Panc1 (cell line): ENCODE data around the gene CSTPP1. TPM values are rescaled to one million over a fixed set of nuclear protein-coding genes. Genes with fewer than 3 reads are reported as not detected.
"Not testable (repeated sequence)": the region's sequence is repeated elsewhere in the genome, so short reads cannot be mapped to it uniquely, and the experiment has no call there.

Experiments used
- ATAC-seq: fragments of 200-7000 bp; cut with Tn5 transposase; 2 replicates; pipeline ENCODE4 v1.9.1; 2020; ENCODE audit warnings: mild to moderate bottlenecking, moderate library complexity
- BruUV-seq: library from RNA; stranded (reverse); fragments of 400-500 nt; replicated peaks from 2 replicates; lab custom pipeline; 2021; lab: Mats Ljungman, UMichigan
- CTCF ChIA-PET: fragments of 300-600 bp; sonication (Branson Sonifier 250); formaldehyde crosslinking; loops from one replicate; lab custom pipeline; 2022; ENCODE audit warnings: antibody characterized with exemption; lab: Charles Lee
- POLR2A ChIA-PET: fragments of 300-600 bp; sonication (Branson Sonifier 250); formaldehyde crosslinking; loops from one replicate; lab custom pipeline; 2022; ENCODE audit warnings: antibody characterized with exemption; lab: Charles Lee
- DNase-seq: peaks from one replicate; pipeline ENCODE4 v3.0.0-alpha.2; 2010; ENCODE audit warnings: low read depth, low spot score
- H3K27ac ChIP-seq: 2 replicates; pipeline ENCODE4 v1.5.1; 2011; ENCODE audit warnings: mild to moderate bottlenecking, low read length, inconsistent platforms
- H3K27me3 ChIP-seq: fragments of 200-500 bp; sonication (Bioruptor generic); 2 replicates; pipeline ENCODE4 v1.6.0; 2014; ENCODE audit warnings: low read length, inconsistent platforms; ENCODE audit not compliant: control insufficient read depth, insufficient read depth
- H3K36me3 ChIP-seq: fragments of 200-500 bp; sonication (Bioruptor generic); 2 replicates; pipeline ENCODE4 v1.5.1; 2014; ENCODE audit warnings: inconsistent platforms, mild to moderate bottlenecking, low read length, moderate library complexity; ENCODE audit not compliant: control insufficient read depth, insufficient read depth
- H3K4me1 ChIP-seq: 2 replicates; pipeline ENCODE4 v1.5.1; 2011; ENCODE audit warnings: inconsistent platforms, mild to moderate bottlenecking, low read length, moderate library complexity; ENCODE audit not compliant: control insufficient read depth, insufficient read depth
- H3K4me3 ChIP-seq, 2 experiments: 2 replicates each; pipeline ENCODE4 v1.5.1; 2011 to 2012; ENCODE audit warnings: low read depth in 2 of 2, low read length in 2 of 2, mild to moderate bottlenecking in 2 of 2, inconsistent platforms in 1 of 2, moderate library complexity in 1 of 2
- H3K9me3 ChIP-seq: fragments of 200-500 bp; sonication (Bioruptor generic); 2 replicates; pipeline ENCODE4 v1.5.1; 2014; ENCODE audit warnings: low read depth, mild to moderate bottlenecking, inconsistent platforms, low read length, moderate library complexity; ENCODE audit not compliant: control insufficient read depth, insufficient read depth
- CTCF ChIP-seq: fragments of 450-650 bp; IDR thresholded peaks from 2 replicates; pipeline ENCODE4 v1.5.1; 2017; ENCODE audit warnings: mild to moderate bottlenecking
- POLR2AphosphoS5 ChIP-seq: IDR thresholded peaks from 2 replicates; pipeline ENCODE4 v1.6.1; 2012; ENCODE audit warnings: mild to moderate bottlenecking, low read depth, low read length, moderate library complexity
- REST ChIP-seq, 2 experiments: IDR thresholded peaks; 2 replicates each; pipeline ENCODE4 v1.6.1; 2011 to 2012; ENCODE audit warnings: low read depth in 2 of 2, control low read depth in 1 of 2, low read length in 1 of 2, mild to moderate bottlenecking in 1 of 2, moderate library complexity in 1 of 2; ENCODE audit not compliant: insufficient read depth in 1 of 2
- SIN3A ChIP-seq: IDR thresholded peaks from 2 replicates; pipeline ENCODE4 v1.6.1; 2012; ENCODE audit warnings: low read depth, mild to moderate bottlenecking, low read length, moderate library complexity, borderline replicate concordance; ENCODE audit not compliant: insufficient read depth
- TCF7L2 ChIP-seq: IDR thresholded peaks from 2 replicates; pipeline ENCODE4 v1.6.1; 2011; ENCODE audit warnings: mild to moderate bottlenecking, low read depth, low read length, inconsistent platforms
- in situ Hi-C: cut with HindIII; loops from 2 replicates; pipeline ENCODE4 v1.10.0; 2016; ENCODE audit warnings: low sequenced_read_pairs, low pct_unique_long_range_greater_than_20kb
- intact Hi-C: fragments of 100-400 bp; cut with micrococcal nuclease; formaldehyde crosslinking; loops from one replicate; pipeline ENCODE4 v1.10.0; 2022; ENCODE audit not compliant: unreplicated experiment
- total RNA-seq: library from RNA; stranded (reverse); gene quantifications from one replicate; pipeline ENCODE4 v1.2.1, GENCODE V29; 2021; ENCODE audit not compliant: unreplicated experiment

Gene CSTPP1
- total RNA-seq, 1 experiment from 2014 or later, result 29.0 TPM

GRCh38 chr11:47078751-47079521 lies 142.4 kb downstream of the CSTPP1 start:
- Histone ChIP-seq H3K36me3 (no peaks in the 10 kb centered on the region), H3K9me3 (no peaks in the 10 kb centered on the region), H3K4me3 (no peak overlapping the region), H3K27ac (no peak overlapping the region), H3K27me3 (no peaks in the 10 kb centered on the region), H3K4me1 (no peaks in the 10 kb centered on the region)
- DNase-seq, result no peak
- no peak for ATAC-seq
- BruUV-seq, result no TSS peak
- in situ Hi-C loops, result no loop called here
- ChIA-PET POLR2A (no interaction called here), CTCF (no interaction called here)
- TF ChIP-seq POLR2AphosphoS5 (no peak), TCF7L2 (no peak), SIN3A (no peak), REST (IDR thresholded peaks at IDR 0.05; ENCODE audit: insufficient read depth in 1 of 2, low read depth in 2 of 2, low read length in 1 of 2) (no peak), CTCF (no peak)
- intact Hi-C loops, result no loop called here

DNA sequence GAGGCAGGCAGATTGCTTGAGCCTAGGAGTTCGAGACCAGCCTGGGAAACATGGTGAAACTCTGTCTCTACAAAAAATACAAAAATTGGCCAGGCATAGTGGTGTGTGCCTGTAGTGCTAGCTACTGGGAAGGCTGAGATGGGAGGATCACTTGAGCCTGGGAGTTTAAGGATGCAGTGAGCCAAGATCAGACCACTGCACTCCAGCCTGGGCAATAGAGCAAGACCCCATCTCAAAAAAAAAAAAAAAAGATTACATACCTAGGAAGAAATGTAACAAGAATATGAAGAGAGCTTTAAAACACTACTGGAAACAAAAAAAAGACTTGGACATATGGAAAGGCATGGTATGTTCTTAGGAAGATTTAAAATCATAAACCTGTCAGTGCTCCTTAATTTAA lies 144.2 kb downstream of the CSTPP1 start:
- ATAC-seq, result not testable (repeated sequence)

DNA sequence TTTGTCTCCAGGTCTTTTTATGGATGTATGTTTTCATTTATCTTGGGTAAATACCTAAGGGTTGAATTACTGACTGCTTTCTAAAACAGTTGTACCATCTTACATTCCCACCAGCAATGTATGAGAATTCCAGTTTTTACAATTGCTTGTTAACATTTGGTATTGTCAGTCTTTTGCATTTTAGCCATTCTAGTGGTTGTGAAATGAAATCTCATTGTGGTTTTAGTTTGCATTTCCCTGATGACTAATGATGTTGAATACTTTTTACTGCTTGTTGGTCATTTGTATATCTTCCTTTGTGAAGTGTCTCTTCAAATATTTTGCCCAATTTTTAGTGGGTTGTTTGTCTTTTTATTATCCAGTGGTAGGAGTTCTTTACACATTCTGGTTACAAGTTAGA lies 147.4 kb downstream of the CSTPP1 start:
- intact Hi-C loops, result no loop called here

More for the DNA sequence above, 144.2 kb downstream of the CSTPP1 start:
- H3K27me3 ChIP-seq, H3K4me1 ChIP-seq, H3K36me3 ChIP-seq, DNase-seq, H3K9me3 ChIP-seq, H3K27ac ChIP-seq, BruUV-seq, H3K4me3 ChIP-seq, intact Hi-C loops, in situ Hi-C loops: not testable (repeated sequence)
- POLR2A ChIA-PET, result interaction anchor here (0.6 to 0.7 kb wide), 2 partner anchors 37 to 127 kb away, joined by 3 to 4 read pairs; no protein-coding TSS in a partner anchor
- CTCF ChIA-PET, result interaction anchor here (0.6 kb wide), 2 partner anchors 70 to 192 kb away, joined by 3 read pairs; no protein-coding TSS in a partner anchor

More for the DNA sequence above, 147.4 kb downstream of the CSTPP1 start:
- TF ChIP-seq REST (IDR thresholded peaks at IDR 0.05; ENCODE audit: insufficient read depth in 1 of 2, low read depth in 2 of 2, low read length in 1 of 2) (no peak), TCF7L2 (no peak), POLR2AphosphoS5 (no peak), CTCF (no peak), SIN3A (no peak)
- no TSS peak for BruUV-seq
- no peaks in the 10 kb centered on the region for H3K36me3 ChIP-seq
- ChIA-PET CTCF (no interaction called here), POLR2A (no interaction called here)
- no peak overlapping the region for H3K4me3 ChIP-seq
- in situ Hi-C loops, result no loop called here
- ATAC-seq (no peak), DNase-seq (no peak)
- no peak overlapping the region for H3K27ac ChIP-seq
- H3K9me3 ChIP-seq, result no peaks in the 10 kb centered on the region
- no peaks in the 10 kb centered on the region for H3K4me1 ChIP-seq
- H3K27me3 ChIP-seq, result no peaks in the 10 kb centered on the region
